Left lobe of liver (tissue), 2 donors: ENCODE results near the gene CLECL1. TPM values are rescaled to one million over a fixed set of nuclear protein-coding genes. Genes with fewer than 3 reads are reported as not detected.
"Not testable (repeated sequence)": the region's sequence is repeated elsewhere in the genome, so short reads cannot be mapped to it uniquely, and the experiment has no call there.

ENCODE experiments used
- ATAC-seq: fragments of 200-7000 bp; cut with Tn5 transposase; one replicate; pipeline ENCODE4 v1.9.1; 2020; ENCODE audit warnings: mild to moderate bottlenecking, moderate library complexity
- DNase-seq: peaks from one replicate; pipeline ENCODE4 v3.0.0-alpha.2; 2020; ENCODE audit warnings: low spot score
- total RNA-seq: library from RNA; stranded (reverse); gene quantifications from one replicate; pipeline ENCODE4 v1.2.1, GENCODE V29; 2021
- donor health status: DM: no; HTN: no; CAD: no; lungs with moderate emphysema.
- donor health status: DM: no; HTN: yes; CAD: no.

The CLECL1 gene
- total RNA-seq, 1 donor from 2014 or later = 0.38 TPM

GRCh38 chr12:9725213-9725870, 7.6 kb downstream of the CLECL1 start:
- DNase-seq = no peak
- no peak for ATAC-seq

DNA sequence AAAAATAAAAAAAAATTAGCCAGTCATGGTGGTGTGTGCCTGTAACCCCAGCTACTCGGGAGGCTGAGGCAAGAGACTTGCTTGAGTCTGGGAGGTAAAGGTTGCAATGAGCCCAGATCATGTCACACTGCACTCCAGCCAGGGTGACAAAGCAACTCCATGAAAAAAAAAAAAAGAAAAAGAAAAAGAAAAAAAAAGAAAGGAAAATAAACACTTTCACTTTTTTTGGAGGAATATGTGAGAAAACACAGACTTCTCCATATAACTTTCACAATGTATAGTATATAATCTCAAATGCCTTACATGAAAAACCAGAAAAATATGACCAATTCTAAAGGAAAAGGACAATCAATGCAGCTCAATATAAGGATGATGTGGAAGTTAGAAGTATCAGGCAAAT, 8.9 kb downstream of the CLECL1 start:
- DNase-seq (no peak), ATAC-seq (no peak)

GRCh38 chr12:9721394-9722092, 11.4 kb downstream of the CLECL1 start:
- ATAC-seq (no peak), DNase-seq (no peak)

- no peak for ATAC-seq
- DNase-seq = no peak
These were observed 13.1 kb downstream of the CLECL1 start for GRCh38 chr12:9719790-9720189.

GRCh38 chr12:9718968-9719367, 13.9 kb downstream of the CLECL1 start:
- ATAC-seq (no peak), DNase-seq (no peak)

GRCh38 chr12:9717070-9717925, 15.6 kb downstream of the CLECL1 start:
- ATAC-seq = no peak
- DNase-seq = no peak

DNA sequence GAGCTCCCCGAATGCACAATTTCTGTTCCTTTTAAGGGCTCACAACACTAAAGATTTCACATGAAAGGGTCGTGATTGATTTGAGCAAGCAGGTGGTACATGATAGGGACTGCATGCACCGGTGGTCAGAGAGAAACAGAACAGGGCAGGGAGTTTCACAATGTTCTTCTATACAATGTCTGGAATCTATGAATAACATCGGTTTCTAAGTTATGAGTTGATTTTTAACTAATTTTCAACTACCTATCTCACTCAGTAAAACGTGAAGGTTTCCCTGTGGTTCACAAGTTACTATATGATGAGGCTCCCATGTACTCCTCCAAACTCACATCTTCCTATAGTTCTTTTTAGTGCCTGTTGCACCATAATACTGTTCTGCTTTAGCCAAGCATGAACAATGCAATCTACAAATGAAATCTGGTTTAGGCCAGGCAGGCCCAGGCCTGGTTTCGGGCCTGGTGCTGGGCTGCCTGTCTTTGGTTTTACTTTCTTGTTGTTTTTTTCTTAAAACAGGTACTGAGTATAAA, 19.8 kb downstream of the CLECL1 start:
- ATAC-seq, DNase-seq: not testable (repeated sequence)

DNA sequence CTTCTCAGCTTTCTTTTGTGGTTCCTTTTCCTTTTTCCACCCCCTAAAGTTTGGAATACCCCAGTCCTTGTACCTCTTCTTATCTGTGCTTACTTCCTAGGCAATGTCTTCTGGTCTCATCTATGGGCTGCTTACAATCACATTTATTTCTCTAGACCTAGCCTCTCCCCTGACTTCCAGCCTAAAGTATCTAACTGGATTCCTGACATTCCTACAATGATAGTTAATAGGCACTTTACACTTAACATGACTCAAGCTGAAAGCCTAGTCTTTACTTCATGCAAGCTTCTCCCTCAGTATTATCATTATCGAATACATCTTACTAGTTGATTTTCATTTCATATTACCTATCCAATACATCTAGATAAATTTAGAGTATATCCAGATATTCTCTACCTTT, 21.2 kb downstream of the CLECL1 start:
- ATAC-seq = no peak
- DNase-seq = no peak

- DNase-seq = no peak
- no peak for ATAC-seq
These were observed 22.1 kb downstream of the CLECL1 start for GRCh38 chr12:9710584-9711375.

DNA sequence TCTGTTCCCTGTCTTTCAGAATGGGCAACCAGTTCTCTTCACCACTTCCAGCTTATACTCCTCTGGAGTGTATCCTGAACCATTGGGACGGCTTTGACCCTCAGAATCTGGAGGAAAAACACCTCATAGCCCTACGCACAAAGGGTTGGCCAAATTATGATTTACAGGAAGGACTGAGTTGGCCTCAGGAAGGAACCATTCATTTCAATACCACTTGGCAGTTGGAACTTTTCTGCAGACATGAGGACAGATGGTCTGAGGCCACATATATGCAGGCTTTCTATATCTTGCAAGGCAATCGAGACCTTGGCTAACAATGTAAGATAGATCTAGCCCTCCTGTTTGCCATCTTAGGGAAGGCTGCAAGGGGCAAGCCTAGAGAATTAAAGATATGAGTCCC, 24.0 kb downstream of the CLECL1 start:
- no peak for DNase-seq
- ATAC-seq = no peak

- peak; percentile 87 for ATAC-seq
- DNase-seq = no peak
These were observed 24.8 kb downstream of the CLECL1 start for GRCh38 chr12:9707864-9708808.

DNA sequence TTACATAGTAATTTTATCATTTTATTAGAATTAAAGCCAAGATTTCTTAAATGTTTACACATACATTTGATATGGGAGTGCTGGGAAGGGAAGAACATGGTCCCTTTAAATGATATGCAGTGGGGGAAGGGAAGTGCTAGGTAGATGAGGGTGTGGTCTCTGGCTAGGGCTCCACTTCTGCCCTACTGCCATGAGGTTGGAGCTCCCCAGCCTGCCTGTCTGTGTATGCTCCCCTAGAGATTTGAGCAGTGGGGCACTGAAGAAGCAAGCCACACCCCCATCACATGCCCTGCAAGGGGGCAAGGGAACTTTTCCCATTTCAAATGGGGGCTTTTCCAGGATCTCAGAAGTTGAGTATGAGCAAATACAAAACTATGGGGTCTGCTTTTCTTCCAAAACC, 25.5 kb downstream of the CLECL1 start:
- DNase-seq = no peak
- ATAC-seq = no peak

DNA sequence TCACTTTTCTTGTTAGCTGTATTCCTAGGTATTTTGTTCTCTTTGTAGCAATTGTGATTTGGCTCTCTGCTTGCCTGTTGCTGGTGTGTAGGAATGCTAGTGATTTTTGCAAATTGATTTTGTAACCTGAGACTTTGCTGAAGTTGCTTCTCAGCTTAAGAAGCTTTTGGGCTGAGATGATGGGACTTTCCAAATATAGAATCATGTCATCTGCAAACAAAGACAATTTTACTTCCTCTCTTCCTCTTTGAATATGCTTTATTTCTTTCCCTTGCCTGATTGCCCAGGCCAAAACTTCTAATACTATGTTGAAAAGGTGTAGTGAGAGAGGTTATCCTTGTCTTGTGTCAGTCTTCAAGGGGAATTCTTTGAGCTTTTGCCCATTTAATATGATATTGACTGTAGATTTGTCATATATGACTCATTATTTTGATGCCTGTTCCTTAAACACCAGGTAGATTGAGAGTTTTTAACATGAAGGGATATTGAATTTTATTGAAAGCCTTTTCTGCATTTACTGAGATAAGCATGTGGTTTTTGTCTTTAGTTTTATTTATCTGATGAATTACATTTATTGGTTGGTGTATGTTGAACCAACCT, 26.7 kb downstream of the CLECL1 start:
- ATAC-seq (no peak), DNase-seq (no peak)

DNA sequence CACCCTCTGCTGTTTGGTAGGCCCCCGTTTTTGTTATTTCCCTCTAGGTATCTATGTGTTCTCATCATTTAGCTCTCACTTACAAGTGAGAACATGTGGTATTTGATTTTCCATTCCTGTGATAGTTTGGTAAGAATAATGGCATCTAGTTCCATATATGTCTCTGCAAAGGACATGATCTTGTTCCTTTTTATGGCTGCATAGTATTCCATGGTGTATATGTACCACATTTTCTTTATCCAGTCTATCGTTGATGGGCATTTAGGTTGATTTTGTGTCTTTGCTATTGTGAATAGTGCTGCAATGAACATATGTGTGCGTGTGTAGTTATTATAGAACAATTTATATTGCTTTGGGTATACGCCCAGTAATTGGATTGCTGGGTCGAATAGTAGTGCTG, 28.3 kb downstream of the CLECL1 start:
- not testable (repeated sequence) for DNase-seq, ATAC-seq

DNA sequence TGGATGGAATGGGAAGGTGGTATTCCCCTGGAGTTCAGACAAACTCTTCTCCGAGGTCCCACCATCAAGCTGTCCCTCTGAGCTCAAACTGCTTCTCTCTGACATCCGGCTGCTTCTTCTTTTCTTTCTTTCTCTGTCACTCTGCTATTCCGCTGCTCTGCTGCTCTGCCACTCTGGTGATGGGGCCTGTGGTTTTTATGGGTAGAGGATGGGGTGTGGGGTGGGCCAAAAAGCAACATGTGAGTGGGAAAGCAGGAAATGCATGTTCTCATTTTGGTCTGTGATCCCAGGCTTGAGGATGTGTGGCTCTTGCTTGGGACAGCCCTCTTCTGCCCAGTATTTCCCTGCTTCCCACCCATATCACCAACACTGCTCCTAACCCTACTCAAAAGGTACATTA, 30.6 kb downstream of the CLECL1 start:
- ATAC-seq (no peak), DNase-seq (no peak)

DNA sequence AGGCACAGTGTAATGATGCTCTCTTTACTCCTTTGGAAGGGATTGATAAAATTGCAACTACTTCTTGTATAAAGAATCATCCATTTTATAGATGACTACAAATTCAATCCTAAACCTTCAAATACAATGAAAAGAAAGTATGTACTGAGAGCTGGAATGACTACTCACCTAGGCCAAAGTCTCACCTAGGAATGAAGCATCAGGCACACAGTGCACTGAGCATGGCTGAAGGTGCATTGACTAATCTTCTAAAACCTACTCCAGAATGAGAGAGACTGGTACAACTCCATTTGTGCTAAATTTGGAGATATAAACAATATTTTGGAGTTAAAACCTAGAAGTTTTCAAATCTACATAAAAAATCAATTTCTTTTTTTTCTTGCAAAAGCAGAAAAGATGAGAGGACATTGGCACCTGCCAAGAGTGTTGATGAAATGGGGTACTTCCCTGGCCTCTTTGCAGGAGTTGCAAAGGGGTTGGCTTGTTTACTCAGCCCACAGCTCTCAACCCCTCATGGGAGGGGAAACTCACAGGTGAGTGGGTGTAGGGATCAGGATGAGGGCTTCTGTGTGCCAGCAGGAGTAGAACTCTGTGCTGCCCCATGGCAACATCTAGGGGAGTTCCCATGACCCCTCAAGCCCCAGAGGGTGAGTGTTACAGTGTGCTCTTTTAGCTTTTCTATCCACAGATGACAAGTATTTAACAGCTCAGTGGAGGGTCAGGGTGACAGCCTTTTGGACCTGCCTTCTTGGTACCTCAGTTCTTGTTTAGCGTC, 31.3 kb downstream of the CLECL1 start:
- DNase-seq = no peak
- no peak for ATAC-seq

GRCh38 chr12:9700606-9700956, 32.3 kb downstream of the CLECL1 start:
- no peak for ATAC-seq
- no peak for DNase-seq

- ATAC-seq = peak; percentile 35
These were observed 32.8 kb downstream of the CLECL1 start for GRCh38 chr12:9699898-9700605.

More at GRCh38 chr12:9699898-9700605, 32.8 kb downstream of the CLECL1 start:
- no peak for DNase-seq
